Natural killer cell (primary cell): Measurements from ENCODE around the gene CACNA1D. TPM values are rescaled to one million over a fixed set of nuclear protein-coding genes. Genes with fewer than 3 reads are reported as not detected.

Source experiments
- ATAC-seq, 3 donors: fragments of 150-1000 bp in 2 of 3; fragments of 200-7000 bp in 1 of 3; cut with Tn5 transposase; 1 replicate in 1 of 3; 2 replicates in 2 of 3; pipeline ENCODE4 v1.10.0; 2021; ENCODE audit warnings: mild to moderate bottlenecking in 2 of 3, moderate library complexity in 2 of 3
- DNase-seq, 2 donors: peaks; one replicate each; pipeline versions ENCODE4 v3.0.0 to v3.0.0-alpha.2; 2013 to 2021; ENCODE audit warnings: mixed read lengths in 1 of 2
- H3K27ac ChIP-seq: one replicate; pipeline ENCODE4 v1.5.1; 2013; ENCODE audit warnings: mild to moderate bottlenecking, low read length
- H3K27me3 ChIP-seq: one replicate; pipeline ENCODE4 v1.6.1; 2013; ENCODE audit warnings: low read length; ENCODE audit not compliant: control insufficient read depth, insufficient read depth
- H3K36me3 ChIP-seq: one replicate; pipeline ENCODE4 v1.6.1; 2013; ENCODE audit warnings: low read length; ENCODE audit not compliant: control insufficient read depth, insufficient read depth
- H3K4me1 ChIP-seq: one replicate; pipeline ENCODE4 v1.6.1; 2013; ENCODE audit warnings: low read length; ENCODE audit not compliant: control insufficient read depth, insufficient read depth
- H3K4me3 ChIP-seq: one replicate; pipeline ENCODE4 v1.5.1; 2013; ENCODE audit warnings: low read length
- H3K9me3 ChIP-seq: one replicate; pipeline ENCODE4 v1.6.1; 2013; ENCODE audit warnings: low read length; ENCODE audit not compliant: control insufficient read depth, insufficient read depth
- H3K27ac Mint-ChIP-seq, 2 donors: one replicate each; pipeline ENCODE4 v1.8.0; 2022; ENCODE audit warnings: mild to moderate bottlenecking in 2 of 2, mixed read lengths in 2 of 2, moderate library complexity in 1 of 2
- H3K27me3 Mint-ChIP-seq, 2 donors: one replicate each; pipeline ENCODE4 v1.8.0; 2022; ENCODE audit warnings: low read depth in 2 of 2, mixed read lengths in 2 of 2
- H3K36me3 Mint-ChIP-seq: one replicate; pipeline ENCODE4 v1.8.0; 2022; ENCODE audit warnings: mixed read lengths
- H3K4me1 Mint-ChIP-seq, 2 donors: one replicate each; pipeline ENCODE4 v1.8.0; 2022; ENCODE audit warnings: mixed read lengths in 2 of 2
- H3K4me3 Mint-ChIP-seq: one replicate; pipeline ENCODE4 v1.8.0; 2022; ENCODE audit warnings: mild to moderate bottlenecking, moderate library complexity, mixed read lengths
- H3K9me3 Mint-ChIP-seq, 2 donors: one replicate each; pipeline ENCODE4 v1.8.0; 2022; ENCODE audit warnings: mixed read lengths in 2 of 2
- WGBS: methylation state at CpG from one replicate; pipeline ENCODE4 v1.1.7; 2013; ENCODE audit warnings: missing lambda C conversion rate; ENCODE audit not compliant: insufficient coverage; 5-methylcytosine and 5-hydroxymethylcytosine counted together
- intact Hi-C: fragments of 100-400 bp; cut with micrococcal nuclease; formaldehyde crosslinking; loops from one replicate; pipeline ENCODE4 v1.14.2; 2022
- total RNA-seq, 4 donors: library from RNA; stranded (reverse); fragments of 120-200 nt in 1 of 4; gene quantifications; one replicate each; pipeline versions ENCODE4 v1.2.3 to v1.2.4, GENCODE V29; 2013 to 2022
- TF ChIP-seq, protein P1 (sequence below): fragments of 200-600 bp; IDR thresholded peaks from one replicate; pipeline ENCODE4 v1.8.0; 2022; ENCODE audit warnings: antibody characterized with exemption

CACNA1D gene
- total RNA-seq, 3 donors from 2014 or later (not counting 1 experiment from before 2014, with no cell fraction given), result 0.54 to 10.1 TPM; not detected in 1

DNA sequence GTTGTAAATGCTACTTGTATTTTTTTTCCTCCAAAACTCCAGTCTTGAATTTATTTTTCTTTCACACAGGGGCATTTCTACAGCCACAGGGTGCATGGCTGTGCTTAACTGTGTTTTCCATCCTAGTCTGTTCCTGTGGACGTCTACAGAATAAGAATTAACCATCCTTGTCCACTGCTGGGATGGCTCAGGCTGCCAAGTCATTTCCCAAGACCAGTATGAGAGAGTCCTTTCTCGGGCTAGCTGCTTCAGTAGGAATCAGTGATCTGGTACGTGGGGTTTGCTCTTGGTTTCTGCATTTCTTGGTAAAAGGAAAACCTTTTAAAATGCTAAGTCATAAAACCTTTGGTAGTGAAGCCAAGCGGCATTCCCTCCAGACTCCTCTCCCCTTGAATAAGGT, 322.0 kb downstream of the CACNA1D start:
- intact Hi-C loops, result no loop called here
- H3K36me3 Mint-ChIP-seq, result no peaks in the 10 kb centered on the region

DNA sequence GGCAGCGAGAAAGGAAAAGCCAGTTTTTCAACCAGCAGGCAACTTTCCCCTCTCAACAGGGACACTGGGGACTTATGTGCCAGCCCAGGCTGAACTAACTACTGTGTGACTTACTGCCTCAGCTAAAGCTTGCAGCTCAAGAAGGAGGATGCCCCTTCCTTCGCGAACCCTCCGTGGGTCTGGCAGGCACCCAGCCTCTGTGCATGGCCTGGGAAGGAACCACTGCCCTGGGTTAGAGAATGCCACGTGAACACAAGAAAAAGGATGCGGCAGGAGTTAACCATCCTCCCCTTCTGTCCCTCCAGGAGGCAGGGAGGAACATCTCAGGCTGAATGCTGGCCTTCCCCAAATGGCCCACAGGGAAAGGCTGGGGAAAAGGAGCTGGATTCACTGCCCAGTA, 322.8 kb downstream of the CACNA1D start:
- DNase-seq (no peak), ATAC-seq (no peak)
- H3K27me3 ChIP-seq, result no peaks in the 10 kb centered on the region
- H3K4me3 Mint-ChIP-seq, result no peak overlapping the region
- H3K4me3 ChIP-seq, result no peak overlapping the region
- H3K4me1 Mint-ChIP-seq, result no peaks in the 10 kb centered on the region
- no peaks in the 10 kb centered on the region for H3K9me3 Mint-ChIP-seq
- WGBS, result 82% methylated on average over 6 of the region's 6 CpGs
- no peaks in the 10 kb centered on the region for H3K36me3 Mint-ChIP-seq
- intact Hi-C loops, result no loop called here
- TF ChIP-seq, protein P1, sequence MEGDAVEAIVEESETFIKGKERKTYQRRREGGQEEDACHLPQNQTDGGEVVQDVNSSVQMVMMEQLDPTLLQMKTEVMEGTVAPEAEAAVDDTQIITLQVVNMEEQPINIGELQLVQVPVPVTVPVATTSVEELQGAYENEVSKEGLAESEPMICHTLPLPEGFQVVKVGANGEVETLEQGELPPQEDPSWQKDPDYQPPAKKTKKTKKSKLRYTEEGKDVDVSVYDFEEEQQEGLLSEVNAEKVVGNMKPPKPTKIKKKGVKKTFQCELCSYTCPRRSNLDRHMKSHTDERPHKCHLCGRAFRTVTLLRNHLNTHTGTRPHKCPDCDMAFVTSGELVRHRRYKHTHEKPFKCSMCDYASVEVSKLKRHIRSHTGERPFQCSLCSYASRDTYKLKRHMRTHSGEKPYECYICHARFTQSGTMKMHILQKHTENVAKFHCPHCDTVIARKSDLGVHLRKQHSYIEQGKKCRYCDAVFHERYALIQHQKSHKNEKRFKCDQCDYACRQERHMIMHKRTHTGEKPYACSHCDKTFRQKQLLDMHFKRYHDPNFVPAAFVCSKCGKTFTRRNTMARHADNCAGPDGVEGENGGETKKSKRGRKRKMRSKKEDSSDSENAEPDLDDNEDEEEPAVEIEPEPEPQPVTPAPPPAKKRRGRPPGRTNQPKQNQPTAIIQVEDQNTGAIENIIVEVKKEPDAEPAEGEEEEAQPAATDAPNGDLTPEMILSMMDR, result no peak
- peaks cover 0 to 5% of the 10 kb centered on the region in 2 donors for H3K27me3 Mint-ChIP-seq
- H3K9me3 ChIP-seq, result no peaks in the 10 kb centered on the region
- no peaks in the 10 kb centered on the region for H3K36me3 ChIP-seq
- H3K4me1 ChIP-seq, result no peaks in the 10 kb centered on the region
- no peak overlapping the region for H3K27ac Mint-ChIP-seq
- H3K27ac ChIP-seq, result no peak overlapping the region

More for the DNA sequence above, 322.0 kb downstream of the CACNA1D start:
- H3K4me3 ChIP-seq, result no peak overlapping the region
- no peak overlapping the region for H3K27ac ChIP-seq
- TF ChIP-seq, protein P1, result no peak
- H3K9me3 ChIP-seq, result no peaks in the 10 kb centered on the region
- no peak overlapping the region for H3K27ac Mint-ChIP-seq
- no peaks in the 10 kb centered on the region for H3K27me3 ChIP-seq
- H3K4me1 Mint-ChIP-seq, result no peaks in the 10 kb centered on the region
- peaks cover 0 to 5% of the 10 kb centered on the region in 2 donors for H3K27me3 Mint-ChIP-seq
- 62% methylated on average over 4 of the region's 4 CpGs for WGBS
- H3K9me3 Mint-ChIP-seq, result no peaks in the 10 kb centered on the region
- ATAC-seq (no peak), DNase-seq (no peak)
- H3K4me1 ChIP-seq, result no peaks in the 10 kb centered on the region
- H3K36me3 ChIP-seq, result no peaks in the 10 kb centered on the region
- H3K4me3 Mint-ChIP-seq, result no peak overlapping the region

DNA sequence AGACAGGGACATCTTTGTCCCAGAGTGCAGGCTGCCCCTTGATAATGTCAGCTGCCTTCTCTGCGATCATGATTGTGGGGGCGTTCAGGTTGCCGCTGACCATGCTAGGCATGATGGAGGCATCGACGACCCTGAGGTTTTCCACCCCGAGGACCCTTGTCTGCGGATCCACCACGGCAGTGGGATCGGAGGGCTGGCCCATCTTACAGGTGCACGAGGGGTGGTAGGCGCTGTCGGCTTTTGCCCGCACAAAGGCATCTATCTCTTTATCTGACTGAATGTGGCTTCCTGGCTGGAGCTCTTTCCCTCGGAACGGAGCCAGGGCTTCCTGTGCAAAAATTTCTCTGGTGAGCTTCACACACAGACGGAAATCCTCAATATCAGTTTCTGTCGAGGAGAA, 323.4 kb downstream of the CACNA1D start:
- Histone ChIP-seq H3K4me3 (no peak overlapping the region), H3K4me1 (no peaks in the 10 kb centered on the region), H3K36me3 (no peaks in the 10 kb centered on the region), H3K9me3 (no peaks in the 10 kb centered on the region), H3K27ac (no peak overlapping the region), H3K27me3 (no peaks in the 10 kb centered on the region)
- 64% methylated on average over 17 of the region's 17 CpGs for WGBS
- no peak for DNase-seq
- Mint-ChIP-seq H3K27ac (no peak overlapping the region), H3K4me1 (no peaks in the 10 kb centered on the region), H3K27me3 (peaks cover 0 to 5% of the 10 kb centered on the region in 2 donors), H3K4me3 (no peak overlapping the region), H3K36me3 (no peaks in the 10 kb centered on the region), H3K9me3 (no peaks in the 10 kb centered on the region)
- ATAC-seq, result no peak
- TF ChIP-seq, protein P1, result no peak
- intact Hi-C loops, result no loop called here
